Measurements from ENCODE around the gene ATRNL1. TPM values are rescaled to one million over a fixed set of nuclear protein-coding genes. Genes with fewer than 3 reads are reported as not detected.

ATRNL1 gene
- total RNA-seq, 6 experiments from 2014 or later: 0.08 to 0.23 (median 0.09) TPM; not detected in 3

- Mint-ChIP-seq H3K36me3 (ENCODE audit: low read depth) (no peaks in the 10 kb centered on the region), H3K9me3 (no peaks in the 10 kb centered on the region), H3K4me3 (no peak overlapping the region), H3K4me1 (ENCODE audit: low read depth) (no peaks in the 10 kb centered on the region), H3K27ac (no peak overlapping the region), H3K27me3 (ENCODE audit: insufficient read depth) (no peaks in the 10 kb centered on the region)
- DNase-seq: no peak
- TF ChIP-seq CTCF (IDR thresholded peaks at IDR 0.05): no peak
Observed at GRCh38 chr10:115790220-115790619, 697.1 kb downstream of the ATRNL1 start.

- TF ChIP-seq CTCF (IDR thresholded peaks at IDR 0.05): no peak
- no peaks in the 10 kb centered on the region; the same call in 1 of the 2 replicates for H3K4me1 Mint-ChIP-seq (ENCODE audit: low read depth)
- H3K27me3 Mint-ChIP-seq (ENCODE audit: insufficient read depth): no peaks in the 10 kb centered on the region; the same call in none of the 2 replicates
- no peak overlapping the region for H3K27ac Mint-ChIP-seq
- no peaks in the 10 kb centered on the region for H3K36me3 Mint-ChIP-seq (ENCODE audit: low read depth)
- H3K4me3 Mint-ChIP-seq: no peak overlapping the region
- no peaks in the 10 kb centered on the region; the same call in 1 of the 2 replicates for H3K9me3 Mint-ChIP-seq
- no peak for DNase-seq
Observed at GRCh38 chr10:115795964-115796363, 702.8 kb downstream of the ATRNL1 start.

- no peak for DNase-seq
- no peak for TF ChIP-seq CTCF (IDR thresholded peaks at IDR 0.05)
- no peaks in the 10 kb centered on the region; the same call in 1 of the 2 replicates for H3K27me3 Mint-ChIP-seq (ENCODE audit: insufficient read depth)
Observed at GRCh38 chr10:115801457-115801856, 708.3 kb downstream of the ATRNL1 start.

GRCh38 chr10:115801992-115802391 is 708.8 kb downstream of the ATRNL1 start:
- Mint-ChIP-seq H3K4me1 (ENCODE audit: low read depth) (peaks cover 6% of the 10 kb centered on the region; the same call in 1 of the 2 replicates), H3K36me3 (ENCODE audit: low read depth) (no peaks in the 10 kb centered on the region), H3K27me3 (ENCODE audit: insufficient read depth) (no peaks in the 10 kb centered on the region; the same call in 1 of the 2 replicates), H3K9me3 (no peaks in the 10 kb centered on the region), H3K27ac (no peak overlapping the region), H3K4me3 (no peak overlapping the region)
- no peak for TF ChIP-seq CTCF (IDR thresholded peaks at IDR 0.05)
- DNase-seq: no peak

More at GRCh38 chr10:115801457-115801856, 708.3 kb downstream of the ATRNL1 start:
- Mint-ChIP-seq H3K4me1 (ENCODE audit: low read depth) (peaks cover 6% of the 10 kb centered on the region; the same call in 1 of the 2 replicates), H3K9me3 (no peaks in the 10 kb centered on the region), H3K27ac (no peak overlapping the region), H3K4me3 (no peak overlapping the region), H3K36me3 (ENCODE audit: low read depth) (no peaks in the 10 kb centered on the region)

GRCh38 chr10:115802911-115803310 is 709.7 kb downstream of the ATRNL1 start:
- no peaks in the 10 kb centered on the region; the same call in 1 of the 2 replicates for H3K27me3 Mint-ChIP-seq (ENCODE audit: insufficient read depth)
- H3K27ac Mint-ChIP-seq: no peak overlapping the region
- no peak for DNase-seq
- peaks cover 6% of the 10 kb centered on the region; the same call in 1 of the 2 replicates for H3K4me1 Mint-ChIP-seq (ENCODE audit: low read depth)
- no peak for TF ChIP-seq CTCF (IDR thresholded peaks at IDR 0.05)
- no peak overlapping the region for H3K4me3 Mint-ChIP-seq
- no peaks in the 10 kb centered on the region for H3K9me3 Mint-ChIP-seq
- no peaks in the 10 kb centered on the region for H3K36me3 Mint-ChIP-seq (ENCODE audit: low read depth)

Measured in HFFc6 (cell line).